ENCODE measurements around the gene CNTNAP2. TPM values are rescaled to one million over a fixed set of nuclear protein-coding genes. Genes with fewer than 3 reads are reported as not detected.
A peak's percentile ranks its signal among the peaks of the same experiment; 100 is the strongest.

CNTNAP2 gene
- total RNA-seq, 1 donor from 2014 or later: 2.0 TPM

- DNase-seq (ENCODE audit: low spot score) (no peak), ATAC-seq (no peak)
These were observed 2219.2 kb downstream of the CNTNAP2 start for GRCh38 chr7:148335790-148336189.

GRCh38 chr7:148336411-148336810, 2219.8 kb downstream of the CNTNAP2 start:
- ATAC-seq (no peak), DNase-seq (ENCODE audit: low spot score) (no peak)

- DNase-seq (ENCODE audit: low spot score): no peak
These were observed 2220.8 kb downstream of the CNTNAP2 start for GRCh38 chr7:148337246-148337965.

GRCh38 chr7:148337995-148338747, 2221.6 kb downstream of the CNTNAP2 start:
- ATAC-seq (no peak), DNase-seq (ENCODE audit: low spot score) (no peak)

More at GRCh38 chr7:148337246-148337965, 2220.8 kb downstream of the CNTNAP2 start:
- no peak for ATAC-seq

- ATAC-seq (no peak), DNase-seq (ENCODE audit: low spot score) (no peak)
These were observed 2224.1 kb downstream of the CNTNAP2 start for GRCh38 chr7:148340438-148341280.

- ATAC-seq: no peak
- DNase-seq (ENCODE audit: low spot score): no peak
These were observed 2227.8 kb downstream of the CNTNAP2 start for GRCh38 chr7:148344406-148344805.

GRCh38 chr7:148347981-148348380, 2231.4 kb downstream of the CNTNAP2 start:
- no peak for DNase-seq (ENCODE audit: low spot score)

GRCh38 chr7:148348466-148348865, 2231.9 kb downstream of the CNTNAP2 start:
- ATAC-seq (no peak), DNase-seq (ENCODE audit: low spot score) (no peak)

More at GRCh38 chr7:148347981-148348380, 2231.4 kb downstream of the CNTNAP2 start:
- no peak for ATAC-seq

- ATAC-seq (peak; percentile 97), DNase-seq (ENCODE audit: low spot score) (peak; percentile 67)
These were observed 2239.7 kb downstream of the CNTNAP2 start for GRCh38 chr7:148356303-148356702.

GRCh38 chr7:148362541-148362940, 2245.9 kb downstream of the CNTNAP2 start:
- ATAC-seq (no peak), DNase-seq (ENCODE audit: low spot score) (no peak)

GRCh38 chr7:148367731-148368475, 2251.3 kb downstream of the CNTNAP2 start:
- no peak for ATAC-seq
- DNase-seq (ENCODE audit: low spot score): no peak

- ATAC-seq (no peak), DNase-seq (ENCODE audit: low spot score) (no peak)
These were observed 2252.0 kb downstream of the CNTNAP2 start for GRCh38 chr7:148368562-148368961.

GRCh38 chr7:148371280-148371937, 2254.8 kb downstream of the CNTNAP2 start:
- DNase-seq (ENCODE audit: low spot score) (no peak), ATAC-seq (no peak)

- no peak for ATAC-seq
- DNase-seq (ENCODE audit: low spot score): no peak
These were observed 2258.0 kb downstream of the CNTNAP2 start for GRCh38 chr7:148374396-148375259.

GRCh38 chr7:148379677-148380076, 2263.1 kb downstream of the CNTNAP2 start:
- DNase-seq (ENCODE audit: low spot score): no peak
- no peak for ATAC-seq

GRCh38 chr7:148380596-148381419, 2264.2 kb downstream of the CNTNAP2 start:
- DNase-seq (ENCODE audit: low spot score) (peak; percentile 74), ATAC-seq (peak; percentile 98)

- DNase-seq (ENCODE audit: low spot score) (no peak), ATAC-seq (no peak)
These were observed 2266.0 kb downstream of the CNTNAP2 start for GRCh38 chr7:148382596-148382995.

- DNase-seq (ENCODE audit: low spot score) (no peak), ATAC-seq (no peak)
These were observed 2267.1 kb downstream of the CNTNAP2 start for GRCh38 chr7:148383651-148384050.

Measured in left lobe of liver (tissue), 2 donors.